ENCODE results near the gene BCAS3.

BCAS3 gene

DNA sequence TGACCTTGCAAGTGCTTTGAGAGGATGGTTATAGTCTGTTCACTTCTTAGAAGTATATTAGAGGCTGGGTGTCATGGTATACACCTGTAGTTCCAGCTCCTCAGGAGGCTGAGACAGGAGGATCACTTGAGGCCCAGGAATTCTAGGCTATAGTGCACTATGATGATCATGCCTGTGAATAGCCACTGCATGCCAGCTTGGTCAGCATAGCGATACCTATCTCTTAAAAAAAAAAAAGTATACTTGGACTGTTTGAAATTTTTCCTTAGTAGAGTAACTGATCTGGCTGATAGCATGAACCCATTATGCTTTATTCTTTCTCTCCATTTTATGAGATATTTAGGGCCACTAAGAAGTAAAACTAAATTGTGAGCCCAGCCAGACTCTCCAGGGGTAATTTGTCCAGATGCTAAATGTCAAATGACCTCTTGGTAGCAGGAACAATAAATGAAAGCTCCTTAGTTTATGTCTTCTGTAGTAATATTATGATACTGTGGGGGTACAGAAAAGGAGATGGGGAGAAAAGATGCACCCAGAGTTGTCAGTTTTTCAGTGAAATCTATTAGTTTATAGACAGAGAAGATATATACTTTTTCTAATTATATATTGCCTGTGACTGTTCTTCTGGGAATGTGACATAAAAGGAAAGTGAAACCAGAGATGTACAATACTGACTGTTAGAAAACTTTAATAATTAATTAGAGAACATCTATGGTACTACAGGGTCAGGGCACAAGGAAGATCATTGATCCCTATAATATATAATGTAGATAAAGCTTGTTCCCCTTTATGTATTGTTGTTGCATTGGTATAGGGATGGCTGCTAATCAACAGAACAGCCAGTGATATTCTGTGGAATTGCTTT lies 386.7 kb downstream of the BCAS3 start:
- DNase-seq (ENCODE audit: low read depth in 2 of 2) = no peak

DNA sequence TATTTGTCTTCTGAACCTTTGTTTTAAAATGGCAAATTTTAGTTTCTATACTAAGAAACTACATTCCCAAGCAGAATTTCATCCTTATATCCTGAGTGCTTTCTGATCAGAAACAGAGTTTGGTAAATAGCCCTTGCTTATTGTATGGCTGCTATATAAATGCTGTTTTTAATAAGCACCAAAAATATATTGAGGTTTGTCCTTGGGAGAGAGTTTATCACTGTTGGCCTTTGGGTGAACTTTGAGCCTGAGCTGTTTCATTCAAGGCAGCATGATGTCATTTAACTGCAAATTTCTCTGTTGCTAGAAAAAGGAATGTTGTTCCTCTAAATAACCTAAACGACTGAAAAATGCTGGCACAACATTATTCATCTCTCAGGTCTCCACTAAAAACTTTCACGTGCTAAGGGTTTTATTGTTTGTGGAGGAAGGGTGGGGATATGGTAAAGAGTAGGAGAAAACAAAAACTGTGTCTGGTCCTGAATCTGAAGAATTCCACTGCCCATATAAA lies 387.7 kb downstream of the BCAS3 start:
- DNase-seq (ENCODE audit: low read depth in 2 of 2) = no peak

DNA sequence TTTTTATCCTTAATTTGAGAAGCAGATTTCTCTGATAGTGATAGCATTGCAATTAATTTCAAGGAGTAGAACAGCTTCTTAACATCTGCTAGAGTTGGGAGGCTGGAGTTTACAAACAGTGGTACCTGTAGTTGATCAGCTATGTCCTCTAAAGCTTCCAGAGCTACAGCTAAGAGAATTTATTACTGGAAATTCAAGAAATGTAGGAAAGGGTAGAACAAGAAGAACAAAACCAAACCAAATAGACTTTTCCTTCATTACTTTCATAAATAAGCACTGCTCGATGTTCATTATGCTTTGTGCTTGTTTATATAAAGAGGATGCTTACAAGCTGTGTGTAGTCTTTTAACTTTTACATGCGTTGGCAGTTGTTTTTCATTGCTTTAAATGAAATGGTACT lies 388.4 kb downstream of the BCAS3 start:
- no peak for DNase-seq (ENCODE audit: low read depth in 2 of 2)

DNA sequence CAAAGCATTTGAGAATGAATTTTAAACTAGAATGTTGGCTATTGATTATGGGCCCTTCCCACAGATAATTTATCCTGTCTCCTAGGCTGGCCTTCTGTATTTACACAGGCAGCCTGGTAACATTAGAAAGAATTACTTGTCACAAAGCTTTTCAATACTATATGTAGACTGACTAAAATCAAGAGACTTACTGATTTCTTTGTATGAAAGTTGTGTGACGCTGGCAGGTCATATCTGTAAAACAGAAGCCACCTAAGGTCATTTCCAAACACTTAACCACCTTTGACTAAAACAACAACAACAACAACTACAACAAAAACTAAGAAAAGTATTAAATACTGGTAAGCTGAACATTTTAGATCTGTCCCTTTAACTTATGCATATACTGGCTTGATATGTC lies 393.0 kb downstream of the BCAS3 start:
- no peak for DNase-seq (ENCODE audit: low read depth in 2 of 2)

DNA sequence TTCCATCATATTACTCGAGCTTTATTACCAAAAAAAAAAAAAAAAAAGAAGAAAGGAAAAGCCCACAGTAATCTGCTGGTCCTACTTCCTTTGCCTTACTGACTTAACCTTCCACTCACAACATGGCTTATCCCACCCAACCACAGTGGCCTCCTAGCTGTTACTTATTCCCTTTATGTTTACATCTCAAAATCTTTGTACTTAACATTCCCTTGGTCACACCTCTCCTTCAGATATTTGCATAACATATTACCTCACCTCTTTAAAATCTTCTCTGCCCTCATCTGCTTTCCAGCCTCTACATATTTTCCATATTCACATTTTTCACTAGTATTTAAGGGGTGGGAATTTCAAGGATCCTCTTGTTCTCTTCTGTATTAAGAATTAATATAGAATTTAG lies 395.0 kb downstream of the BCAS3 start:
- no peak for DNase-seq (ENCODE audit: low read depth in 2 of 2)

DNA sequence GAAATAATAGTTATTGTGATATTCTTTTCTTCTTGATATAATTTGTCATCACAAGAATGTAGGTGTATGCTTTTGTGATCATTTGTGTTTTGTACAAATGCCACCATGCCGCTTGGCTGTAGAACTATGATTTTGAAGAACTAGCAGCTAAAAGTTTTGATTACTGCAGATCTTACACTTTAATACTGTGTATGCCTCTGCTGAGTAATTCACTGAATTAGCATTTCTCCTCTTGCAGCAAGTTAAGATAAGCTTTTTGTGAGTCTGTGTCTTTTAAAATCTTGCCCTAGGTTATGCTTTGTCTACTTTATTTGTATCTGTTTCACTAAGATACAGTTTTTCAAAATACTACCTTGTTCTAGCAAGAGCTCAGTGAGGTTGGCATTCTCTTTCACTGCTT lies 395.5 kb downstream of the BCAS3 start:
- no peak for DNase-seq (ENCODE audit: low read depth in 2 of 2)

DNA sequence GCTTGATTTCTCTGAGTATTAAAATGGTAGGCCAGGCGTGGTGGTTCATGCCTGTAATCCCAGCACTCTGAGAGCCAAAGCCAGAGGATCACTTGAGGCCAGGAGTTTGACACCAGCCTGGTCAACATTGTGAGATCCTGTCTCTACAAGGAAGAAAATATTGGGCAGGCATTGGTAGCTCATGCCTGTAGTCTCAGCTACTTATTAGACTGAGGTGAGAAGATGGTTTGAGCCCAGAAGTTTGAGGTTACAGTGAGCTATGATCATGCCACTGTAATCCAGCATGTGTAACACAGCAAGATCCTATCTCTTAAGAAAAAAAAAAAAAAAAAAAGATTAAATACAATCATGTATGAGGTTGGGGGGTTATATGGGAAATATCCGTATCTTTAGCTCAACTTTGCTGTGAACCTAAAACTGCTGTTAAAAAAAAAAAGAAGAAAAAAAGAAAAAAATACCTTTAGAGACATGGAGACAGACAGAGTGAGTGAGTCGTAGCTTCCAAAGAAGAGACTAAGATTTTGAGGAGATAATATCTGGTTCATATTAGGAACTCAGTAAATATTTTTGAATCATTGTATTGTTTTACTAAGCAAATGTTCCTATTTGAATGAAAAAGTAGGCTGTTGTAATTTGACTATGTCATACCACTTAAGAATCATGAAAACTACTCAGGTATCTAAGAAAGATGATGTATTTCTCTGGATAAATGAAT lies 396.3 kb downstream of the BCAS3 start:
- DNase-seq (ENCODE audit: low read depth in 2 of 2) = no peak

DNA sequence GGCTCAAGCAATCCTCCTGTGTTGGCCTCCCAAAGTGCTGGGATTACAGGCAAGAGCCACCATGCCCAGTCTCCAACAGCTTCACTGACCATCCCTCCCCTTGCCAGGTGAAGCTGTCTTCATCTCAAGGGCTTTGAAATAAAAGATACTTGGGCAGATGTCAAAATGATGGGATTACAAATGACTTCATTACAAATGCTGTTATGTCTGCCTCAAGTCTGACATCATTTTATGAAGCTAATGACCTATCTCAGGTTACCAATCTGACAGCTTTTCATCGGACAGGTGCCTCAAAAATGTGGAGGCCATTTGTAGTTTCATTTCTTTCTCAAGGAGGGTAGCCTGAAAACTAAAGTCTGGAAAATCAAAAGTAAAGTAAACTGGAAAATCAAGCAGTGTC lies 398.3 kb downstream of the BCAS3 start:
- no peak for DNase-seq (ENCODE audit: low read depth in 2 of 2)

DNA sequence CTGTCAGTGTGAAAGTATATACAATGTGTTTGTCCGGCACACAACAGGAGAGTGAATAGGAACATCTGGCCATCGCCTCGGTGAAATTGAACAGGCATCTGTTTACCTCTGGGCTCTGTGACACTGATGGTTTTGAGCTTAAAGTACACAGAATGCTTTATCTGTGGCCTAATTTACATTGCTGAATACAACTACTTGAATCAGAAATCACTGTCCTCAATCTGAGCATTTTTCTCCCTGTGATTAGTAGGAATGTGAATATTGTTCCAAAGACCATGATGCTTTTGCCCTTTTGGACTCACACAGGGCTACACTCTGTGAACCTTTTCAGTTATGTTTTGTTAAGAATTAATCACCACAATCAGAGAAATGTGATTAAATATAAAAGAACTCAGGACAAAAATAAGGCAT lies 399.0 kb downstream of the BCAS3 start:
- no peak for DNase-seq (ENCODE audit: low read depth in 2 of 2)

DNA sequence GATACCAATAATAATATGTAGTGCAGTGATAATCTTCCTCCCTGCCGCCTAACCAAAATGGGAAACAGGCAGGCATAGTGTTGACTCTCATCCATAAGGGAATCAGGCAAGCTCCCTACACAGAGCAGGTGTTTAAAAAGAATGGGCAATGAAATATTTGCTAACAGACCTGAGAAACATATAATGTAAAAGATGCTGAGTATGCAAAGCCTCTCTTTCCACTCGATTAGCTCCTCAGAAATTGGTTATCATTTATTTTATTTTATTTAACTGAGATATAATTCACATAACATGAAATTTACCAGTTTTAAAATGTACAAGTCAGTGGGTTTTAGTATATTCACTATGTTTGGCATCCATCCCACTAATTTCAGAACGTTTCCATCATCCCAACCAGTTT lies 404.3 kb downstream of the BCAS3 start:
- no peak for DNase-seq (ENCODE audit: low read depth in 2 of 2)

DNA sequence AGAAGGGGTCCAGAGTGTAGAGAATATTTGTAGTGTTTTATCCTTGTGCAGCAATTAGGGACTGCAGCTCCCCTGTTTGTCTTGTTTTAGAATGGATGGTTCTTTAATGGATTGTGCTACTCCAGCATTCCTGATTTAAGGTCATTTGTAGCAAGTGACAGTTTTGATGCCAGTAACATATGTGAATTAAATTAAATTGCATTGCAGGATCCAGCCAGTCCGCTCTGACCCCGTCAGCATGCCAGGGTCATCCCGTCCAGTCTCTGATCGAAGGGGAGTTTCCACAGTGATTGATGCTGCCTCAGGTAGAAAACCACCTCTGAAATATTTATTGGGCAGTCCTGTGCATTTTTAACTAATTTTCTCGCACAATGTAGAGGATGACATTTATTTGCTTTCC lies 406.6 kb downstream of the BCAS3 start:
- no peak for DNase-seq (ENCODE audit: low read depth in 2 of 2)

DNA sequence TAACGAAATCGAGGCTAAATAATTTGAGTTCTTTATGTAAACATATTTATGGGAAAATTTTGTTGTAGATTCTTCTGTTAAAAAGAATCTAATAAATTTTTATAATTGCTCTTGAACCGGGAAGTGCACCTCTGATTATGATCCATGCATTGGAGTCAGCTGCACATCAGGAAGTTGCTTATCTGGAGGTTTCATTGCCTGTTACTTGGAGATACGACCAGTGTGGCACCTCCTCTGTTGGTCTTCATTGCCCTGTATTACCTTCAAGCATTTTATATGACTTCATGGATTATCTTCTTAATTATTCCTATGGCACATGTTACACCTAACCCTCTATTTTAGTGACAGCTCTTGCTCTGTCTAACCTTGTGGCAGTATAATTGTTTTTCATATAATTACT lies 409.4 kb downstream of the BCAS3 start:
- no peak for DNase-seq (ENCODE audit: low read depth in 2 of 2)

DNA sequence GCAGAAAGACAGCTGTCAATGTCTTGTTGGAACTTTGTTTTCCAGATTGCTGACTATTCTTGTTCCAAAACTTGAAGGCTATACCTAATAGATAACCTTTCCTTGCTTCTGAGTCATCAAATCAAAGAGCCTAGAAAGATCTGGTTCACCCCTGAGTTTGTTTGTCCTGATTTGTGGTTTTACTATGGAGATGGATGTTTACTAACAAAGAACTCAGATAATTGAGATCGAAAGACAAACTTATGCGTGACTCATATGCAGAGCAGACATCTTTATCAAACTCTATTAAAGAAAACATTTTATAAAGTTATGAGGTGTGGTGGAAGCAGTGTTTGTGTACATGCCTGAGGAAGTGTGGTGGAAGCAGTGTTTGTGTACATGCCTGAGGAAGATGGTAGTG lies 410.9 kb downstream of the BCAS3 start:
- no peak for DNase-seq (ENCODE audit: low read depth in 2 of 2)

DNA sequence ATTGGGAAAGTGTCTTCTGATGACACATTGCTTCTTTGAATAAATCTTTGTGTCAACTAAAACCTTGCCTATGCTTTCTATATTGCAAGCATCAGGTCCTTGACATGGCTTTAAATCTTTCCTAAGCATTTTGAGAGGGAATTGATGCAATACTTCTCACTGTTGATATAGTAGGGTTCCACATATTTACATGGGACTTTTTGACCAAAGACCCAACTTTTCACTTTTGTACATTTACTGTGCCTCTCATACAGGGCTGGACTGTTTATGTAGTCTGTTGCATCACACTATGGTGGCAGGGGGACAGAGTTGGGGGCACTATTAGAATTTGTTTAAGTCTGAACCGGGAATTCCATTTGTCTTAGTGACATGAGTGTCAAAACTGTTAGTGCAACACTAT lies 413.4 kb downstream of the BCAS3 start:
- DNase-seq (ENCODE audit: low read depth in 2 of 2) = no peak

DNA sequence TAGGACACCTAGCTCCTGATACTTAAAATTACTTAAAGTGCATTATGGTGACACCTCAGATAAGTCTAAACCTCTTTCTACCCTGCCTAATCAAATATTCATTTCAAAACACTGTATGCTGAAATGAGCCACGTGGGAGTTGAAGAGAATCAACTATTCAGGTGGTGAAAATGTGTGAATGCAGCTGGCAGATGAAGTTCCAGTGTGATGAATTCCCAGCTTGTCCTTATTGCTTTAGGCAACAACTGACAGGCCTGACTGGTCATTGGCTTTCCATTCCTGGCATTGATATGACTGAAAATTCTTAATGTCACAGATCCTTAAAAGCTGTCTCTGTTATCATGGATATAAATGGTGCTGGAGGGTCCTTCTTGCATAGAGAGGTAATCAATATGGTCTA lies 420.1 kb downstream of the BCAS3 start:
- no peak for DNase-seq (ENCODE audit: low read depth in 2 of 2)

DNA sequence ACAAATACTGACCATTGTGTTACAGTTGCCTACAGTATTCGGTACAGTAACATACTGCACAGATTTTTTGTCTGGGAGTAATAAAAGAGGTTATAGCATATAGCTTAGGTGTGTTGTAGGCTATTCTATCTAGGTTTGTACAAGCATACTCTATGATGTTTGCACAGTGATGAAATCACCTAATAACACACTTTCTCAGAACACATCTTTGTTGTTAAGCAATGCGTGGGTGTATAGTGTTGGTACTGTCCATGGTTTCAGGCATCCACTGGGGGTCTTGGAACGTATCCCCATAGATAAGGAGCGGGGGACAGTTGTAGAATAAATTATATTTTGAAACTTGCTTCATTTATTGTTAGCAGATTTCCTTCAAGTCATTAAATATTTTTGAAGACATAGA lies 428.7 kb downstream of the BCAS3 start:
- DNase-seq (ENCODE audit: low read depth in 2 of 2) = no peak

DNA sequence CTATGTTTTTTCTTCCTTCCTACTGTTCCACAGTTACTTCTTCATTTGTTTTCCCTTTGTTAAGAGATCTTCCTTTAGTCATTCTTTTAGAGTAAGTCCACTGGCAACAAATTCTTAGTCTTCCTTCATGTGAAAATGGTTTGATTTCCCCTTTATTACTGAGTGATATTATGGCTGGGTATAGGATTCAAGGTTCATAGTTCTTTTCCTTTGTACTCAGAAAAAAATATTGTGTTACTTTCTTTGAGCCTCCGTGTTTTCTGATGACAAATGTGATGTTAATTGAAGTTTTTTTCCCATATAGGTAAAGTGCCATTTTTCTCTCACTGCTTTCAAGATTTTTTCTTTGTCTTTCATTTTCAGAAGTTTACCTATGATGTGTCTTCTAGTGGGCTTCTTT lies 438.9 kb downstream of the BCAS3 start:
- DNase-seq (ENCODE audit: low read depth in 2 of 2) = no peak

DNA sequence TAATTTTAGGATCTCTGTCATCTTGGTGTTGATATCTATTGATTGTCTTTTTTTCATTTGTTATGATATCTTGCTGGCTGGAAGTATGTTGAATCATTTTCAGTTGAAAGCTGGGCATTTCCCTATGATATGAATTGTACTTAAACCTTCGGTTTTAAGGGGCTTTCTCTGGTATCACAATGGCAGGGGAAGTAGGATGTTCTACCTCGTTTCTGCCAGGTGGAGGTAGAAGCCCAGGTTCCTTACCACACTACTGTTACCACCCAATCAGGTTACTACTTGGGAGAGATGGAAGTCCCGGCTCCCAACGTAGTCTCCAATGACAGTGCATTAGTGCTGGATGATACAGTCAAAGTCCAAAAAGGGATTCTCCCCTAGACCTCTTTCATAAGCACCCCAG lies 440.3 kb downstream of the BCAS3 start:
- no peak for DNase-seq (ENCODE audit: low read depth in 2 of 2)

DNA sequence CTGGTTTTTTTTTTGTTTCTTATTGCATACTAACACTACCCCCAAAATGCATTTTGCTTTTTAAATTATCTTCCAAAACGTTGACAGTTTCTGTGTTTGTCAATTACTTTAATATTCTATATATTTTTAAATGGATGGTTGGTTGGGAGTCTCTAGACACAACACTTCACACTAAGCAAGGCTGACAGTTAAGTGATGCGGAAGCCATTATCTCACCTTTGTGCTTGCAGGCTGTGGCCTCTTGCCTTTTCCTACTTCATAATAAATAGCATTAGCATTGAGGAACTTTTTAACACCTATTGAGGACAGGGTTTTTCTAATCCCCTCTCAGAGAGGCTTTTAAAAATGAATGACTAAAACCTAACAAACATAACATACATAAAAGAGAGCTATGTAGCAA lies 441.2 kb downstream of the BCAS3 start:
- DNase-seq (ENCODE audit: low read depth in 2 of 2) = no peak

DNA sequence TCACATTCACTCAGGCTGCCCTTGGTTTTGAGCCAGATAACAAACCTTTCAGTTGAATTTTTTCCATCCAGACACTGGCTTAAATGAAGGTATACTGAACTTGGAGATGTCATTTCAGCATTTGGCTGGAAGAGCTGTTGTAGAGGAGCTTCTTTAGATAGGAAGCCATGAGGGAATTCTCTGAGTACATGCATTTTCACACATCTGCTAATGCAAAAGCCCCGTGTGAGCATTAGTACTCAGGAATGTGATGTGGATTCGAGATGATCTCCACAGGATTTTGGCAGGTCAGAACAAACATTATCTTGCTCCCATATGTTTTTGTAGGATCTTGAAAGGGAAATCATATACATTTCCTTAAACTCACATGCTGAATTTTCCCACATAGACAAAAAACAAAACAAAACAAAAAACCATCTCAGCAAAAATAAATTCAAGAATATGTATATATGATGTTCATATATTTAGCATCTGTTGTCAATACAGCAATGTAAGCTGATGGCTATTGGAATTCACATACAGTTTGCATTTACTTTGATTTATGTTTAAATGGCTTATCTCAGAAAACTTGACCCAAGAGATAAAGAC lies 444.8 kb downstream of the BCAS3 start:
- no peak for DNase-seq (ENCODE audit: low read depth in 2 of 2)

DNA sequence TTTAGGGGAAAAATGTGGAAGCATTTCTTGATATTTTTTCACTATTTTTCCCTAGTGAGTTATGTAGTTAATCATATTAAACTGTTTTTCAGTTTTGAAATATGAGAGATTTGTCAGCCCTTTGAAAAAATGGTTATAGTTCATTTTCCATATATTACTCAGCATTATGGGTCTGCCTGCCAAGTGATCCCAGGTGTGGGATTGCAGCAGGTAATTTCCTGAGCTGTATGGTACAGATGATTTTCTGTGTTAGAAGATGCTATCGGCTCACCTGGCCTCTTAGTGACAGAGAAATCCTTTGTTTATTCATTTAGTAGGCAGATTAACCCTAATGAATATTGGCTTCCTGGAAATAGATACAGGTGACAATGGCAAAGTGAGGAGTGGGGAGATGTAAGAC lies 446.9 kb downstream of the BCAS3 start:
- no peak for DNase-seq (ENCODE audit: low read depth in 2 of 2)

DNA sequence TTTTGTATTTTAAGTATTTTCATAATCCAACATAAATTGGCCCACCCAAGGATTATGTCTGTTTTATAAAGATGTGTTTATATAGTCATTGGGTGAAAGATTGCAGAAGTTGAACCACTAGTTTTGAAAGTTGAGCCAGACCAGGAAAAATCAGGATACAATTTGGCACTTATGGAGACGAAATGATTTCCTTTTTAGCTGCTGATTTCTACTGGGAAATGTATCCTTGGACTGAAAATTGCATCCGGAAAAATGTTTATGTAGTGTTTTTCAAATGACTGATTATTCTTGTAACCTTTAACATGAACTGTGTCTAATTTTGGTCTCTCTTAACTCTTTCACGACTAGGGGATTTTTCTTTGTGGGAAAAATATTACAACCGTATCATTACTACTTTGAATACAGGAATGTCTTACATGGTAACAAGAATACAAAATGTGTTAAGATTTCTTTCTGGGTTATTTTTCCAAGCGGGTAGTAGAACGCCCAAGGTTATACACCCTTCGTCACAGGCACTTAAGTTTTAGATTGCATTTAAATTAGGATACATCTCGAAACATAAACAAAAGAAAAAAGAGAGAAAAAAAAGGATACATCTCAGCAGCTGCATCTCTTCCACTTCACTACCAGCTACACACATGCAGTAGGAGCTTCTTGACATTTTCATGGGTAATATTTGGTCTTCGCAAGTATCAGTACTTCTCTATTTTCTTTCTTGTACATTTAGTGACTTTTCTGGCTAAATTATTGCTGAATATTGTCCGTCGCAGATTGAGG lies 449.0 kb downstream of the BCAS3 start:
- DNase-seq (ENCODE audit: low read depth in 2 of 2) = no peak
